ENCODE data around the gene ACADSB.

Gene ACADSB

DNA sequence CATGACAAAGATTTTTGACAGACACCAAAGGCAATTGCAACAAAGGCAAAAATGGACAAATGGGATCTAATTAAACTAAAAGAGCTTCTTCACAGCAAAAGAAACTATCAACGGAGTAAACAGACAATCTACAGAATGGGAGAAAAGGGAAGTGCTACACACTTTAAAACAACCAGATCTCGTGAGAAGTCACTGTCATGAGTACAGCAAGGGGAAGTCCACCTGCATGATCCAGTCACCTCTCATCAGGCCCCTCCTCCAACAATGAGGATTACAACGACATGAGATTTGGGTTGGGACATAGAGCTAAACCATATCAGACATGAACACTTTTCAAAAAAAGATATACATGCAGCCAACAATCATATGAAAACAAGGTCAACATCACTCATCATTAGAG is 40.1 kb upstream of the ACADSB start:
- no peak overlapping the region for H3K4me3 ChIP-seq (ENCODE audit: low read depth in 1 of 2, low read length in 2 of 2)
- H3K9me3 ChIP-seq (ENCODE audit: insufficient read depth, low read length, severe bottlenecking), result peaks cover 23% of the 10 kb centered on the region
- no peaks in the 10 kb centered on the region for H3K27me3 ChIP-seq (ENCODE audit: insufficient read depth, low read length, poor library complexity)
- ATAC-seq (ENCODE audit: insufficient read depth, low read depth) (no peak), DNase-seq (no peak)
- no peak overlapping the region for H3K27ac ChIP-seq (ENCODE audit: low read length)
- H3K36me3 ChIP-seq (ENCODE audit: insufficient read depth, low read length), result peaks cover 18% of the 10 kb centered on the region
- no peak overlapping the region for H3K9ac ChIP-seq (ENCODE audit: low read depth, low read length)
- H4K20me1 ChIP-seq (ENCODE audit: insufficient read depth, low read length), result no peaks in the 10 kb centered on the region
- no peaks in the 10 kb centered on the region for H3K4me1 ChIP-seq (ENCODE audit: insufficient read depth, low read length)
- TF ChIP-seq EZH2 (IDR thresholded peaks at IDR 0.05; ENCODE audit: borderline replicate concordance, low read depth, low read length, severe bottlenecking), result no peak
- TF ChIP-seq, protein P1, sequence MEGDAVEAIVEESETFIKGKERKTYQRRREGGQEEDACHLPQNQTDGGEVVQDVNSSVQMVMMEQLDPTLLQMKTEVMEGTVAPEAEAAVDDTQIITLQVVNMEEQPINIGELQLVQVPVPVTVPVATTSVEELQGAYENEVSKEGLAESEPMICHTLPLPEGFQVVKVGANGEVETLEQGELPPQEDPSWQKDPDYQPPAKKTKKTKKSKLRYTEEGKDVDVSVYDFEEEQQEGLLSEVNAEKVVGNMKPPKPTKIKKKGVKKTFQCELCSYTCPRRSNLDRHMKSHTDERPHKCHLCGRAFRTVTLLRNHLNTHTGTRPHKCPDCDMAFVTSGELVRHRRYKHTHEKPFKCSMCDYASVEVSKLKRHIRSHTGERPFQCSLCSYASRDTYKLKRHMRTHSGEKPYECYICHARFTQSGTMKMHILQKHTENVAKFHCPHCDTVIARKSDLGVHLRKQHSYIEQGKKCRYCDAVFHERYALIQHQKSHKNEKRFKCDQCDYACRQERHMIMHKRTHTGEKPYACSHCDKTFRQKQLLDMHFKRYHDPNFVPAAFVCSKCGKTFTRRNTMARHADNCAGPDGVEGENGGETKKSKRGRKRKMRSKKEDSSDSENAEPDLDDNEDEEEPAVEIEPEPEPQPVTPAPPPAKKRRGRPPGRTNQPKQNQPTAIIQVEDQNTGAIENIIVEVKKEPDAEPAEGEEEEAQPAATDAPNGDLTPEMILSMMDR (IDR thresholded peaks at IDR 0.05; ENCODE audit: borderline replicate concordance, extremely low read depth, low read length, poor library complexity, severe bottlenecking), result no peak
- no peaks in the 10 kb centered on the region for H3K79me2 ChIP-seq (ENCODE audit: insufficient read depth, low read length)
- H3K4me2 ChIP-seq (ENCODE audit: insufficient read depth, low read length), result no peak overlapping the region
- H2AFZ ChIP-seq (ENCODE audit: low read depth, low read length), result no peak overlapping the region

DNA sequence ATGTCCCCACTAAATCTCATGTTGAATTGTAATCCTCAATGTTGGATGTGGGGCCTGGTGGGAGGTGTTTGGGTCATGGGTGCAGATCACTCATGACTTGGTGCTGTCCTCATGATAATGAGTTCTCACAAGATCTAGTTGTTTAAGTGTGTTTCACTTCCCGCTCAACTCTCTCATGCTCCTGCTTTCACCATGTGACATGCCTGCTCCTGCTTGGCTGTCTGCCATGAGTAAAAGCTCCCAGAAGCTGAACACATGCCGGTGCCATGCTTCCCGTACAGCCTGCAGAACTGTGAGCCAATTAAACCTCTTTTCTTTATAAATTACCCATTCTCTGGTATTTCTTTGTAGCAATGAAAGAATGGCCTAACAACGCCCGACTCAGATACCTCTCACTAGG is 34.8 kb upstream of the ACADSB start:
- DNase-seq, result no peak
- H3K4me2 ChIP-seq (ENCODE audit: insufficient read depth, low read length), result no peak overlapping the region
- H3K4me1 ChIP-seq (ENCODE audit: insufficient read depth, low read length), result peaks cover 3% of the 10 kb centered on the region
- H3K79me2 ChIP-seq (ENCODE audit: insufficient read depth, low read length), result no peaks in the 10 kb centered on the region
- no peak overlapping the region for H3K27ac ChIP-seq (ENCODE audit: low read length)
- H3K4me3 ChIP-seq (ENCODE audit: low read depth in 1 of 2, low read length in 2 of 2), result no peak overlapping the region
- no peak for ATAC-seq (ENCODE audit: insufficient read depth, low read depth)
- no peak overlapping the region for H2AFZ ChIP-seq (ENCODE audit: low read depth, low read length)
- H3K9ac ChIP-seq (ENCODE audit: low read depth, low read length), result no peak overlapping the region
- no peaks in the 10 kb centered on the region for H3K36me3 ChIP-seq (ENCODE audit: insufficient read depth, low read length)
- TF ChIP-seq EZH2 (IDR thresholded peaks at IDR 0.05; ENCODE audit: borderline replicate concordance, low read depth, low read length, severe bottlenecking), result no peak
- TF ChIP-seq, protein P1 (IDR thresholded peaks at IDR 0.05; ENCODE audit: borderline replicate concordance, extremely low read depth, low read length, poor library complexity, severe bottlenecking), result no peak
- no peaks in the 10 kb centered on the region for H3K27me3 ChIP-seq (ENCODE audit: insufficient read depth, low read length, poor library complexity)
- no peaks in the 10 kb centered on the region for H4K20me1 ChIP-seq (ENCODE audit: insufficient read depth, low read length)
- H3K9me3 ChIP-seq (ENCODE audit: insufficient read depth, low read length, severe bottlenecking), result no peaks in the 10 kb centered on the region

DNA sequence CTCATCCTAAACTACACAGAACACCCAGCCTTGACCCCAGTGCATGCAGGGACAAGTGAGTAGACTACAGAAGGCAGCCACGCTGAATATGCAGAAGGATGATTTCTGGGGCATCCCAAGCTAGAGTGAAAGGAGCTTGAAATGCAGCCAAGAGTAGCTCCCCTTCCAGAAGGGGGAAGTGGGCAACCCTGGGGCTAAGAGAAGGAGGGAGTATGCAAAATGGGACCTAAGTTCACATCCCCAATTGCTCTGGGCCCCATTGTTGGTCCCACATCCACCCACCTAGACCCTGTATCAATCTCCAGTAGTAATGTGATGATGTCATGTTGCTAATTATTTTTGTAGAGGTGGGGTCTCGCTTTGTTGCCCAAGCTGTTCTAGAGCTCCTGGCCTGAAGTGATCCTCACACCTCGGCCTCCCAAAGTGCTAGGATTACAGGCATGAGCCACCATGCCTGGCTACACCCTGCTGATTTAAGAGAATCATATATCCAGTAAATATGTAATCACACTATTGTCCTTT is 34.2 kb upstream of the ACADSB start:
- Histone ChIP-seq H3K9me3 (ENCODE audit: insufficient read depth, low read length, severe bottlenecking) (no peaks in the 10 kb centered on the region), H3K27ac (ENCODE audit: low read length) (no peak overlapping the region), H3K4me2 (ENCODE audit: insufficient read depth, low read length) (no peak overlapping the region), H3K79me2 (ENCODE audit: insufficient read depth, low read length) (no peaks in the 10 kb centered on the region), H3K27me3 (ENCODE audit: insufficient read depth, low read length, poor library complexity) (no peaks in the 10 kb centered on the region), H4K20me1 (ENCODE audit: insufficient read depth, low read length) (no peaks in the 10 kb centered on the region), H2AFZ (ENCODE audit: low read depth, low read length) (no peak overlapping the region), H3K4me3 (ENCODE audit: low read depth in 1 of 2, low read length in 2 of 2) (no peak overlapping the region), H3K4me1 (ENCODE audit: insufficient read depth, low read length) (peaks cover 9% of the 10 kb centered on the region), H3K9ac (ENCODE audit: low read depth, low read length) (no peak overlapping the region), H3K36me3 (ENCODE audit: insufficient read depth, low read length) (no peaks in the 10 kb centered on the region)
- TF ChIP-seq EZH2 (IDR thresholded peaks at IDR 0.05; ENCODE audit: borderline replicate concordance, low read depth, low read length, severe bottlenecking), result no peak
- TF ChIP-seq, protein P1 (IDR thresholded peaks at IDR 0.05; ENCODE audit: borderline replicate concordance, extremely low read depth, low read length, poor library complexity, severe bottlenecking), result no peak
- ATAC-seq (ENCODE audit: insufficient read depth, low read depth) (no peak), DNase-seq (no peak)

All from DND-41 (cell line).